Mesendoderm (in vitro differentiated cells): ENCODE data around the gene UGT1A4.

Experiments
- DNase-seq: peaks from one replicate; pipeline ENCODE4 v3.0.0; 2013
- H2AK5ac ChIP-seq: 2 replicates; pipeline ENCODE4 v1.6.1; 2013; ENCODE audit warnings: low read length, inconsistent platforms
- H2BK120ac ChIP-seq: 2 replicates; pipeline ENCODE4 v1.6.1; 2013; ENCODE audit warnings: low read depth, mild to moderate bottlenecking, low read length, moderate library complexity, mixed read lengths
- H2BK15ac ChIP-seq: replicated peaks from 2 replicates; pipeline ENCODE4 v1.6.1; 2013; ENCODE audit warnings: low read depth, mild to moderate bottlenecking, moderate library complexity
- H2BK5ac ChIP-seq: 2 replicates; pipeline ENCODE4 v1.6.1; 2013; ENCODE audit warnings: low read length, inconsistent platforms
- H3K18ac ChIP-seq: 2 replicates; pipeline ENCODE4 v1.6.1; 2013; ENCODE audit warnings: mild to moderate bottlenecking, low read length, mixed read lengths
- H3K23ac ChIP-seq: one replicate; pipeline ENCODE4 v1.6.1; 2013; ENCODE audit warnings: low read length
- H3K27ac ChIP-seq: 2 replicates; pipeline ENCODE4 v1.5.1; 2013; ENCODE audit warnings: low read depth, mild to moderate bottlenecking, inconsistent platforms, low read length, moderate library complexity
- H3K27me3 ChIP-seq: 2 replicates; pipeline ENCODE4 v1.6.1; 2013; ENCODE audit warnings: low read length, control low read depth, mild to moderate bottlenecking, inconsistent platforms; ENCODE audit not compliant: insufficient read depth, poor library complexity
- H3K36me3 ChIP-seq: 2 replicates; pipeline ENCODE4 v1.6.1; 2013; ENCODE audit warnings: low read length, inconsistent platforms; ENCODE audit not compliant: control insufficient read depth, insufficient read depth
- H3K4ac ChIP-seq: one replicate; pipeline ENCODE4 v1.6.1; 2013; ENCODE audit warnings: low read depth, mild to moderate bottlenecking, low read length, moderate library complexity
- H3K4me1 ChIP-seq: 2 replicates; pipeline ENCODE4 v1.6.1; 2013; ENCODE audit warnings: low read depth, low read length, inconsistent platforms; ENCODE audit not compliant: control insufficient read depth
- H3K4me2 ChIP-seq: 2 replicates; pipeline ENCODE4 v1.6.1; 2013; ENCODE audit warnings: low read length
- H3K4me3 ChIP-seq: 2 replicates; pipeline ENCODE4 v1.5.1; 2013; ENCODE audit warnings: mild to moderate bottlenecking, low read length
- H3K56ac ChIP-seq: one replicate; pipeline ENCODE4 v1.6.1; 2013; ENCODE audit warnings: low read length
- H3K79me1 ChIP-seq: 2 replicates; pipeline ENCODE4 v1.6.1; 2013; ENCODE audit warnings: low read length, inconsistent platforms
- H3K79me2 ChIP-seq: 2 replicates; pipeline ENCODE4 v1.6.1; 2013; ENCODE audit warnings: mild to moderate bottlenecking, low read length; ENCODE audit not compliant: control insufficient read depth, insufficient read depth
- H3K9ac ChIP-seq: 2 replicates; pipeline ENCODE4 v1.6.1; 2013; ENCODE audit warnings: low read length, inconsistent platforms
- H4K5ac ChIP-seq: one replicate; pipeline ENCODE4 v1.6.1; 2013; ENCODE audit warnings: low read length
- H4K8ac ChIP-seq: one replicate; pipeline ENCODE4 v1.6.1; 2013; ENCODE audit warnings: low read depth, mild to moderate bottlenecking, control low read depth, low read length, moderate library complexity
- WGBS: extraction: QIAGEN DNeasy Blood & Tissue Kit; methylation state at CpG from one replicate; pipeline ENCODE4 v1.1.7; 2013; ENCODE audit warnings: low lambda C conversion rate, missing lambda C conversion rate; ENCODE audit not compliant: insufficient coverage; ENCODE audit errors: extremely low coverage; 5-methylcytosine and 5-hydroxymethylcytosine counted together

The UGT1A4 gene

GRCh38 chr2:233711312-233712008 lies 7.1 kb upstream of the UGT1A4 start:
- Histone ChIP-seq H3K79me1 (no peaks in the 10 kb centered on the region), H2BK15ac (no peak overlapping the region), H3K4me2 (no peak overlapping the region), H3K4ac (no peak overlapping the region), H3K23ac (no peak overlapping the region), H2BK5ac (no peak overlapping the region), H2AK5ac (no peak overlapping the region), H4K5ac (no peak overlapping the region), H3K27me3 (no peaks in the 10 kb centered on the region), H3K27ac (no peak overlapping the region), H3K79me2 (no peaks in the 10 kb centered on the region), H4K8ac (no peak overlapping the region), H3K4me3 (no peak overlapping the region), H3K4me1 (no peaks in the 10 kb centered on the region), H3K9ac (no peak overlapping the region), H3K18ac (no peak overlapping the region), H3K36me3 (no peaks in the 10 kb centered on the region), H3K56ac (peak overlapping the region; percentile 26), H2BK120ac (no peak overlapping the region)
- DNase-seq, result peak; percentile 81
- WGBS, result no CpG with 5 or more reads among the region's 11 CpGs

GRCh38 chr2:233712611-233713261 lies 5.8 kb upstream of the UGT1A4 start, which contains the start of gene UGT1A5:
Gene UGT1A5, plus strand, starts transcription at chr2:233712907. Its CDS starts 85 bp downstream, at chr2:233712992.
- Histone ChIP-seq H3K4me1 (no peaks in the 10 kb centered on the region), H3K27me3 (no peaks in the 10 kb centered on the region), H3K56ac (no peak within 1 kb of the TSS), H3K4me3 (no peak within 1 kb of the TSS), H3K79me1 (no peaks in the 10 kb centered on the region), H2BK120ac (no peak within 1 kb of the TSS), H3K4me2 (no peak within 1 kb of the TSS), H3K9ac (no peak within 1 kb of the TSS), H3K27ac (no peak within 1 kb of the TSS), H3K79me2 (no peaks in the 10 kb centered on the region), H3K4ac (no peak within 1 kb of the TSS), H2AK5ac (no peak within 1 kb of the TSS), H2BK5ac (no peak within 1 kb of the TSS), H3K18ac (no peak within 1 kb of the TSS), H4K8ac (no peak within 1 kb of the TSS), H3K36me3 (no peaks in the 10 kb centered on the region), H2BK15ac (no peak within 1 kb of the TSS), H3K23ac (no peak within 1 kb of the TSS), H4K5ac (no peak within 1 kb of the TSS)
- no peak for DNase-seq
- WGBS, result no CpG with 5 or more reads among the region's 14 CpGs

- H4K8ac ChIP-seq, result no peak overlapping the region
- H3K4me3 ChIP-seq, result no peak overlapping the region
- no peak overlapping the region for H3K4ac ChIP-seq
- no peaks in the 10 kb centered on the region for H3K36me3 ChIP-seq
- H3K56ac ChIP-seq, result no peak overlapping the region
- no peak overlapping the region for H3K27ac ChIP-seq
- H3K18ac ChIP-seq, result no peak overlapping the region
- no peak overlapping the region for H3K9ac ChIP-seq
- no peak overlapping the region for H4K5ac ChIP-seq
- H3K79me1 ChIP-seq, result no peaks in the 10 kb centered on the region
- no peak overlapping the region for H2BK5ac ChIP-seq
- H3K4me1 ChIP-seq, result no peaks in the 10 kb centered on the region
- H3K23ac ChIP-seq, result no peak overlapping the region
- WGBS, result no CpG with 5 or more reads among the region's 7 CpGs
- no peak overlapping the region for H2AK5ac ChIP-seq
- no peak overlapping the region for H3K4me2 ChIP-seq
- H2BK120ac ChIP-seq, result no peak overlapping the region
- no peaks in the 10 kb centered on the region for H3K27me3 ChIP-seq
- no peak for DNase-seq
- no peaks in the 10 kb centered on the region for H3K79me2 ChIP-seq
- H2BK15ac ChIP-seq, result no peak overlapping the region
Observed at GRCh38 chr2:233713262-233713615, 5.3 kb upstream of the UGT1A4 start.

- Histone ChIP-seq H3K56ac (no peak overlapping the region), H2BK15ac (no peak overlapping the region), H3K27ac (no peak overlapping the region), H4K5ac (no peak overlapping the region), H2AK5ac (no peak overlapping the region), H3K79me1 (no peaks in the 10 kb centered on the region), H2BK120ac (no peak overlapping the region), H3K4me1 (no peaks in the 10 kb centered on the region), H3K23ac (no peak overlapping the region), H3K27me3 (no peaks in the 10 kb centered on the region), H2BK5ac (no peak overlapping the region), H3K4ac (no peak overlapping the region), H3K36me3 (no peaks in the 10 kb centered on the region), H3K79me2 (no peaks in the 10 kb centered on the region), H3K18ac (no peak overlapping the region), H3K4me2 (no peak overlapping the region), H3K4me3 (no peak overlapping the region), H3K9ac (no peak overlapping the region), H4K8ac (no peak overlapping the region)
- DNase-seq, result no peak
- WGBS, result no CpG with 5 or more reads among the region's 2 CpGs
Observed at GRCh38 chr2:233714121-233714520, 4.4 kb upstream of the UGT1A4 start.

- H4K5ac ChIP-seq, result no peak within 1 kb of the TSS
- H3K56ac ChIP-seq, result no peak within 1 kb of the TSS
- no peak for DNase-seq
- no peak within 1 kb of the TSS for H2AK5ac ChIP-seq
- H3K9ac ChIP-seq, result no peak within 1 kb of the TSS
- no peaks in the 10 kb centered on the region for H3K4me1 ChIP-seq
- H3K36me3 ChIP-seq, result no peaks in the 10 kb centered on the region
- H3K79me2 ChIP-seq, result no peaks in the 10 kb centered on the region
- H3K27ac ChIP-seq, result no peak within 1 kb of the TSS
- H3K4me3 ChIP-seq, result no peak within 1 kb of the TSS
- no peak within 1 kb of the TSS for H3K4me2 ChIP-seq
- no CpG with 5 or more reads among the region's 8 CpGs for WGBS
- H4K8ac ChIP-seq, result no peak within 1 kb of the TSS
- no peak within 1 kb of the TSS for H2BK5ac ChIP-seq
- H3K79me1 ChIP-seq, result no peaks in the 10 kb centered on the region
- no peak within 1 kb of the TSS for H2BK15ac ChIP-seq
- no peak within 1 kb of the TSS for H3K18ac ChIP-seq
- H3K4ac ChIP-seq, result no peak within 1 kb of the TSS
- no peaks in the 10 kb centered on the region for H3K27me3 ChIP-seq
- H2BK120ac ChIP-seq, result no peak within 1 kb of the TSS
- H3K23ac ChIP-seq, result no peak within 1 kb of the TSS
Observed at GRCh38 chr2:233728723-233729301, 10.3 kb downstream of the UGT1A4 start, which contains the start of gene UGT1A3. Gene UGT1A3, plus strand, starts transcription at chr2:233729042. Its CDS starts 85 bp downstream, at chr2:233729127.
